ENCODE measurements around the gene ABCD4. TPM values are rescaled to one million over a fixed set of nuclear protein-coding genes. Genes with fewer than 3 reads are reported as not detected.

ABCD4 gene
- total RNA-seq, 1 experiment from 2014 or later = 49.2 TPM

DNA sequence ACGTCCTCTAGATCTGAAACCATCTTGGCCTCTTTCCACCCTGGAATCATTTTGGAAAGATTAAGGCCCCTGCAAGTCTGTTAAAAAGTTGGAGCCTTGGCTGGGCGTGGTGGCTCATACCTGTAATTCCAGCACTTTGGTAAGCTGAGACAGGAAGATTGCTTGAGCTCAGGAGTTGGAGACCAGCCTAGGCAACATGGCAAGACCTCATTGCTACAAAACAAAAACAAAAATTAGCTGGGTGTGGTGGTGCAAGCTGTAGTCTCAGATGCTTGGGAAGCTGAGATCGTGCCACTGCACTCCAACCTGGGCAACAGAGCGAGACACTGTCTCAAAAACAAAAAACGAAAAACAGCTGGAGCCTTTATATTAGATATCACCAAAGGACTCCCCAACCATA lies 10.9 kb upstream of the ABCD4 start:
- H3K4me2 ChIP-seq (ENCODE audit: low read depth, low read length, poor library complexity, severe bottlenecking) = no peak overlapping the region
- no peaks in the 10 kb centered on the region for H3K9me3 ChIP-seq (ENCODE audit: low read length)
- H3K4me1 ChIP-seq (ENCODE audit: low read length) = peaks cover 5% of the 10 kb centered on the region; the same call in 1 of the 2 replicates
- H3K9me2 ChIP-seq (replicated peaks; ENCODE audit: insufficient read depth, low read length) = no peaks in the 10 kb centered on the region
- DNase-seq = no peak
- no peak overlapping the region for H2AFZ ChIP-seq (ENCODE audit: low read length)
- H3K4me3 ChIP-seq (ENCODE audit: low read length) = no peak overlapping the region
- no peaks in the 10 kb centered on the region for H3K79me2 ChIP-seq (ENCODE audit: low read length)
- no peaks in the 10 kb centered on the region for H3K36me3 ChIP-seq (ENCODE audit: insufficient read depth, low read length)
- H3K27ac ChIP-seq (ENCODE audit: low read length) = no peak overlapping the region
- H3K27me3 ChIP-seq (ENCODE audit: low read length) = 0 out of 2 replicates have a peak, but pooled peaks cover 3% of the 10 kb centered on the region
- H3K9ac ChIP-seq (ENCODE audit: low read length) = no peak overlapping the region
- no peaks in the 10 kb centered on the region for H4K20me1 ChIP-seq (ENCODE audit: insufficient read depth, low read depth, low read length)

DNA sequence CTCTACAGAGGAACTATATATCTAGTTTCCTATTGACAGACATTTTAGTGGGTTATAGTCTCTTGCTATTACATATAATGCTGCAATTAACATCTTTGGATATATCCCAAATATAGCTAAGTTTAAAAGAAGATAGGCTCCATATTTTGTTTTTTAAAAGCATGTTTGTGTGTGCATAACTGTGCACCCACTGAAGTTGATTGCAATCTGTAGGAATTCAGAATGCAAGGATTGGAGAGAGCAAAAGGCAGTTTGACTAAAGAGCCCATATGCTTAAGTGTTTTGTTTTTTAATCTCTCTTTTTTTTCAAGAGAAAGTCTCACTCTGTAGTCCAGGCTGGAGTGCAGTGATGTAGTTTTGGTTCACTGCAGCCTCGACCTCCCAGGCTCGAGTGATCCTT lies 9.4 kb upstream of the ABCD4 start:
- Histone ChIP-seq H3K9ac (ENCODE audit: low read length) (no peak overlapping the region), H4K20me1 (ENCODE audit: insufficient read depth, low read depth, low read length) (no peaks in the 10 kb centered on the region), H3K27me3 (ENCODE audit: low read length) (0 out of 2 replicates have a peak, but pooled peaks cover 3% of the 10 kb centered on the region), H3K4me3 (ENCODE audit: low read length) (no peak overlapping the region), H3K9me3 (ENCODE audit: low read length) (no peaks in the 10 kb centered on the region), H2AFZ (ENCODE audit: low read length) (no peak overlapping the region), H3K79me2 (ENCODE audit: low read length) (no peaks in the 10 kb centered on the region), H3K9me2 (replicated peaks; ENCODE audit: insufficient read depth, low read length) (no peaks in the 10 kb centered on the region), H3K27ac (ENCODE audit: low read length) (no peak overlapping the region), H3K36me3 (ENCODE audit: insufficient read depth, low read length) (no peaks in the 10 kb centered on the region), H3K4me1 (ENCODE audit: low read length) (peaks cover 5% of the 10 kb centered on the region; the same call in 1 of the 2 replicates), H3K4me2 (ENCODE audit: low read depth, low read length, poor library complexity, severe bottlenecking) (no peak overlapping the region)
- no peak for DNase-seq

DNA sequence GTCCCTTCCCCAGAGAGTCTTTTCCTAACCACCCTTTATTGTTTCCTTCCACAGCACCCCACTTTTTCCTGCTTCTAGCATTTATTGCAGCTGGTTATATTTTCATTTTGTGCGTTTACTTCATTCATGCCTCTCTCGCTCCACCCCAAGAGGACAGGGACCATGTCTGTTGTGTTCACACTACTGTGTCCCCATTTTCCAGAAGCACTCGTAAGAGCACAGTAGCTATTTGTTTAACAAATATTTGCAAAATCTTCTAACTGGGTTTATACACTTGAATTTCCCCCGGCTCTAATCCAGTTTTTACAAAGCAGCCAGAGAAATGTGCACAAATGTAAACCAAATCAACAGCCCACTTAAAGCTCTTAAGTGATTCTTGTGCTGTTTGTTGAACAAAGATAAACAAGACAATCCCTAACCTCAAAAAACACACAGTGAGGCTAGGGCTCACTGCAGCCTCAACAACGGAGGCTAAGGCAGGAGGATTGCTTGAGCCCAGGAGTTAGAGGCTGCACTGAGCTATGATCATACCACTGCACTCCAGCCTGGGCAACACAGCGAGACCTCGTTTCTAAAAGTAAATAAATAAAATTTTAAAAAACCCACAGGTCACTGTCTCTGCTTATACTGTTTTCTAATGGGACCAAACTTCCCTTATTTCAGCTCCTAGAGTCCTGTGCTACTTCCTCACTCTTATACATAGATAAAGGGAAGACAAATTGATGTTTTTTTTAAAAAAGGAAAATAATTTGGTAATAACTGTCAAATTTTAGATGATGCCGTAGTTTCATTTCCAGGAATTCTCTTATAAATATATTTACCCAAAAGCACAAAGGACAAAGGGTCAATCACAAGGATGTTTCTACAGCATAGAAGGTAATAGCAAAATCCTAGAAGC lies 6.6 kb upstream of the ABCD4 start:
- H3K4me1 ChIP-seq (ENCODE audit: low read length) = peaks cover 5% of the 10 kb centered on the region

DNA sequence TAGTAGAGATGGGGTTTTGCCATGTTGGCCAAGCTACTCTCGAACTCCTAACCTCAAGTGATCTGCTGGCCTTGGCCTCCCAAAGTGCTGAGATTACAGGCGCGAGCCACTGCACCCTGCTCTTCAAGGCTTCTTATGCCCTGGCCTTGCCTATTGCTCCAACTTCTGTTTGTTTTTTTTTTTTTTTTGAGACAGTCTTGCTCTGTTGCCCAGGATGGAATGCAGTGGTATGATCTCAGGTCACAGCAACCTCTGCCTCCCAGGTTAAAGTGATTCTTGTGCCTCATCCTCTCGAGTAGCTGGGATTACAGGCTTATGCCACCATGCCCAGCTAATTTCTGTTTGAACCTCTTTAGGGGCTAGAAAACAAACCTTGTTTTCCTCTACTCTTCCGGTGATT lies 6.0 kb upstream of the ABCD4 start:
- Histone ChIP-seq H3K9me2 (replicated peaks; ENCODE audit: insufficient read depth, low read length) (no peaks in the 10 kb centered on the region), H3K9me3 (ENCODE audit: low read length) (no peaks in the 10 kb centered on the region), H2AFZ (ENCODE audit: low read length) (no peak overlapping the region), H3K4me1 (ENCODE audit: low read length) (peaks cover 5% of the 10 kb centered on the region), H3K36me3 (ENCODE audit: insufficient read depth, low read length) (no peaks in the 10 kb centered on the region), H3K4me3 (ENCODE audit: low read length) (no peak overlapping the region), H3K27me3 (ENCODE audit: low read length) (no peaks in the 10 kb centered on the region), H3K79me2 (ENCODE audit: low read length) (no peaks in the 10 kb centered on the region), H3K4me2 (ENCODE audit: low read depth, low read length, poor library complexity, severe bottlenecking) (no peak overlapping the region), H4K20me1 (ENCODE audit: insufficient read depth, low read depth, low read length) (no peaks in the 10 kb centered on the region), H3K27ac (ENCODE audit: low read length) (no peak overlapping the region), H3K9ac (ENCODE audit: low read length) (no peak overlapping the region)
- no peak for DNase-seq

More for the DNA sequence above, 6.6 kb upstream of the ABCD4 start:
- DNase-seq = no peak
- H3K4me2 ChIP-seq (ENCODE audit: low read depth, low read length, poor library complexity, severe bottlenecking) = no peak overlapping the region
- H3K9ac ChIP-seq (ENCODE audit: low read length) = no peak overlapping the region
- no peaks in the 10 kb centered on the region for H3K36me3 ChIP-seq (ENCODE audit: insufficient read depth, low read length)
- no peak overlapping the region for H3K4me3 ChIP-seq (ENCODE audit: low read length)
- H2AFZ ChIP-seq (ENCODE audit: low read length) = peak overlapping the region; percentile 33; the same call in 1 of the 2 replicates
- no peaks in the 10 kb centered on the region for H3K27me3 ChIP-seq (ENCODE audit: low read length)
- H3K9me3 ChIP-seq (ENCODE audit: low read length) = no peaks in the 10 kb centered on the region
- H4K20me1 ChIP-seq (ENCODE audit: insufficient read depth, low read depth, low read length) = no peaks in the 10 kb centered on the region
- H3K79me2 ChIP-seq (ENCODE audit: low read length) = no peaks in the 10 kb centered on the region
- H3K9me2 ChIP-seq (replicated peaks; ENCODE audit: insufficient read depth, low read length) = no peaks in the 10 kb centered on the region
- no peak overlapping the region for H3K27ac ChIP-seq (ENCODE audit: low read length)

DNA sequence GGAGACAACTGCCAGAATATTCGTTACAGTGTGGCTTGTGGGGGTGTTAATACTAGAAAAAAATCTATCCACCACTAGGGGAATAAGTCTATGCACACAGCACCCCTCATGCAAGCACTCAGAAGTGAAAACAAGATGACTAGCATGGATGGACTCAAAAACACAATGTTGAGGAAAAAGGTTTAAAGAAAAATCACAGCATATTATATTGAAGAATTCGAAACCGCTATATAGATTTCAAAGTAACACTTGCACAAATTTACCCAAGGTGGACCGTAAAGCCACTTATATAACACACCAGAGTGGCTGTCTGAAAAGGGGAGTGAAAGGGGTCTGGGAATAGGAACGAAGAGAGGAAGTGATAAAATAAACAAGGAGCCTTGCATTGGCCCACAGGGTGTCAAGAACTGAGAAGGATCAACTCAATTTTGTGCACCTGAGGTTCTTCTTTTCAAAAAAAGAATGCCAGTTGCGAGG lies 544 bp downstream of the ABCD4 start:
- peak overlapping the region; percentile 81 for H2AFZ ChIP-seq (ENCODE audit: low read length)
- H3K9ac ChIP-seq (ENCODE audit: low read length) = peak overlapping the region; percentile 82
- no peaks in the 10 kb centered on the region for H3K9me2 ChIP-seq (replicated peaks; ENCODE audit: insufficient read depth, low read length)
- peaks cover 12% of the 10 kb centered on the region for H3K36me3 ChIP-seq (ENCODE audit: insufficient read depth, low read length)
- peak overlapping the region; percentile 37 for H3K27ac ChIP-seq (ENCODE audit: low read length)
- peak overlapping the region; percentile 78 for H3K4me2 ChIP-seq (ENCODE audit: low read depth, low read length, poor library complexity, severe bottlenecking)
- no peaks in the 10 kb centered on the region for H4K20me1 ChIP-seq (ENCODE audit: insufficient read depth, low read depth, low read length)
- H3K9me3 ChIP-seq (ENCODE audit: low read length) = no peaks in the 10 kb centered on the region
- DNase-seq = peak; percentile 85
- peak overlapping the region; percentile 80 for H3K4me3 ChIP-seq (ENCODE audit: low read length)
- peaks cover 16% of the 10 kb centered on the region for H3K4me1 ChIP-seq (ENCODE audit: low read length)
- H3K27me3 ChIP-seq (ENCODE audit: low read length) = no peaks in the 10 kb centered on the region
- H3K79me2 ChIP-seq (ENCODE audit: low read length) = peaks cover 41% of the 10 kb centered on the region

DNA sequence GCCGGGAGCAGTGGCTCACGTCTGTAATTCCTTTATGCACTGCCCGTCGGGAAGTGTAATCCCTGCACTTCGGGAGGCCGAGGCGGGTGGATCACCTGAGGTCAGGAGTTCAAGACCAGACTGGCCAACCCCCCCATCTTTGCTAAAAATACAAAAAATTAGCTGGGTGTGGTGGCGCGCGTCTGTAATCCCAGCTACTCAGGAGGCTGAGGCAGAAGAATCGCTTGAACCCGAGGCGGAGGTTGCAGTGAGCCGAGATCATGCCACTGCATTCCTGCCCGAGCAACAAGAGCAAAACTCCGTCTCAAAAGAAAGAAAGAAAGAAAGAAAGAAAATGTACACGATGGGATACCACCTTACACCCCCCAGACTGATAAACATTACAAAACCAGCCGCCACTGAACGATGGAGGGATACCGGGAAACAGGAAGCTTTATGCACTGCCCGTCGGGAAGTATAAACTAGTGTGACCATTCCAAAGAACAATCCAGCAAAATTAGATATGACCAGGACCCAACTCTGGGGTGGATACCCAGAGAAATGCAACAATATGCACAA lies 1.1 kb downstream of the ABCD4 start:
- DNase-seq = no peak
- Histone ChIP-seq H3K9ac (ENCODE audit: low read length) (peak overlapping the region; percentile 82), H3K9me2 (replicated peaks; ENCODE audit: insufficient read depth, low read length) (no peaks in the 10 kb centered on the region), H3K4me3 (ENCODE audit: low read length) (peak overlapping the region; percentile 80), H3K9me3 (ENCODE audit: low read length) (no peaks in the 10 kb centered on the region), H3K27me3 (ENCODE audit: low read length) (no peaks in the 10 kb centered on the region), H3K79me2 (ENCODE audit: low read length) (peaks cover 41% of the 10 kb centered on the region), H4K20me1 (ENCODE audit: insufficient read depth, low read depth, low read length) (no peaks in the 10 kb centered on the region), H3K4me1 (ENCODE audit: low read length) (peaks cover 16% of the 10 kb centered on the region), H3K4me2 (ENCODE audit: low read depth, low read length, poor library complexity, severe bottlenecking) (peak overlapping the region; percentile 78), H2AFZ (ENCODE audit: low read length) (no peak overlapping the region), H3K27ac (ENCODE audit: low read length) (no peak overlapping the region), H3K36me3 (ENCODE audit: insufficient read depth, low read length) (peaks cover 12% of the 10 kb centered on the region)

DNA sequence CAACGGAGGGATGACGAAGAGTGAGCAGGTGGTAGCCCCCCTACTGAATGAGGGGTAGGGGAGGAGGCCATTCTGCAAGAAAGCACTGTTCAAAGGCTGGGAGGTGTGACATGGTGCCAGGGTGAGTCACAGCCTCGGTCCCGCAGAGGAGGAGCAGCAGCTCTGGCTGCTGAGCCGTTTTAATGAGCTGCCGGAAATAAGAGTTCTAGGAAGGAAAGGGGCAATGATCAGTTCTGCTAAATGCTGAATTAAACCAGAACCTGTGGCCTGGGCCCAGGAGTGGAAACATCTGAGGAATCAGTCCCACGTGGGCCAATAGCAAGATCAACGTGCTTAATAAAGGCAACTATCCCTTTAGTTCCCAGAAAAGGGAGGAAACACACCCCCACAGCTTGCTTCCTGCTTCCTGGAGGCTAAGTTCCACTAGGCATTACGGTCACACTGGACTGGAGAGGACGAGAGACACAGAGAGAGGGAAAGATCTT lies 3.6 kb downstream of the ABCD4 start:
- DNase-seq = no peak
- H3K79me2 ChIP-seq (ENCODE audit: low read length) = peaks cover 41% of the 10 kb centered on the region
- H3K4me3 ChIP-seq (ENCODE audit: low read length) = no peak overlapping the region
- H3K9ac ChIP-seq (ENCODE audit: low read length) = no peak overlapping the region
- H3K4me2 ChIP-seq (ENCODE audit: low read depth, low read length, poor library complexity, severe bottlenecking) = no peak overlapping the region
- no peaks in the 10 kb centered on the region for H3K9me2 ChIP-seq (replicated peaks; ENCODE audit: insufficient read depth, low read length)
- H3K27me3 ChIP-seq (ENCODE audit: low read length) = no peaks in the 10 kb centered on the region
- no peaks in the 10 kb centered on the region; the same call in 1 of the 2 replicates for H4K20me1 ChIP-seq (ENCODE audit: insufficient read depth, low read depth, low read length)
- peaks cover 16% of the 10 kb centered on the region for H3K4me1 ChIP-seq (ENCODE audit: low read length)
- H3K36me3 ChIP-seq (ENCODE audit: insufficient read depth, low read length) = peaks cover 12% of the 10 kb centered on the region
- no peak overlapping the region for H2AFZ ChIP-seq (ENCODE audit: low read length)
- no peaks in the 10 kb centered on the region for H3K9me3 ChIP-seq (ENCODE audit: low read length)
- H3K27ac ChIP-seq (ENCODE audit: low read length) = no peak overlapping the region

DNA sequence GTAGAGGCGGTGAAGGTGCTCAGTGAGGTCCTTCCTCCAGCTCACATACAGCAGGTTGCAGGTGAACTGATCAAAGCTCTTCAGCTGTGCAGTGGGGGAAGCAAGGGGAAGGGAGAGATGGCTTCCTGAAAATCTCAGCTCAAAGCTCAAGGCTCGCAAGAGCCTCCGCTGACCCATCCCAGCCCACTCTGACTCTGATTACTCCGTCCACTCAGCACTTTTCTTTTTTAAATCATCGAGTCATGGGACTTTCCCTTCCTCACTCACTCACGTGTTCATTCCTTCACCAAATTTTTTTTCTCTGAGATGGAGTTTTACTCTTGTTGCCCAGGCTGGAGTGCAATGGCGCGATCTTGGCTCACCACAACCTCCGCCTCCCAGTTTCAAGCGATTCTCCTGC lies 4.7 kb downstream of the ABCD4 start:
- Histone ChIP-seq H3K36me3 (ENCODE audit: insufficient read depth, low read length) (peaks cover 12% of the 10 kb centered on the region), H2AFZ (ENCODE audit: low read length) (no peak overlapping the region), H3K4me3 (ENCODE audit: low read length) (no peak overlapping the region), H4K20me1 (ENCODE audit: insufficient read depth, low read depth, low read length) (no peaks in the 10 kb centered on the region; the same call in 1 of the 2 replicates), H3K9ac (ENCODE audit: low read length) (no peak overlapping the region), H3K9me2 (replicated peaks; ENCODE audit: insufficient read depth, low read length) (no peaks in the 10 kb centered on the region), H3K27ac (ENCODE audit: low read length) (no peak overlapping the region), H3K4me2 (ENCODE audit: low read depth, low read length, poor library complexity, severe bottlenecking) (no peak overlapping the region), H3K79me2 (ENCODE audit: low read length) (peaks cover 45% of the 10 kb centered on the region), H3K27me3 (ENCODE audit: low read length) (no peaks in the 10 kb centered on the region), H3K9me3 (ENCODE audit: low read length) (no peaks in the 10 kb centered on the region), H3K4me1 (ENCODE audit: low read length) (peaks cover 9% of the 10 kb centered on the region)
- no peak for DNase-seq
